AG10803 (cell line): Measurements from ENCODE around the gene PELI2.

Experiments used
- DNase-seq: peaks from one replicate; pipeline ENCODE4 v3.0.0; 2010; ENCODE audit warnings: low read depth
- H3K4me3 ChIP-seq: 2 replicates; pipeline ENCODE4 v1.5.1; 2011; ENCODE audit warnings: mild to moderate bottlenecking, low read length, control low read depth
- CTCF ChIP-seq: conservative IDR thresholded peaks from 2 replicates; pipeline ENCODE4 v1.5.1; 2011; ENCODE audit warnings: mild to moderate bottlenecking, low read length, control low read depth, inconsistent platforms

PELI2 gene

GRCh38 chr14:56170028-56170427 is 51.8 kb downstream of the PELI2 start:
- H3K4me3 ChIP-seq = no peak overlapping the region
- peak; percentile 36 for DNase-seq
- no peak for TF ChIP-seq CTCF

GRCh38 chr14:56170877-56171422 is 52.7 kb downstream of the PELI2 start:
- no peak for DNase-seq
- TF ChIP-seq CTCF = no peak
- H3K4me3 ChIP-seq = no peak overlapping the region

- H3K4me3 ChIP-seq = no peak overlapping the region
- no peak for DNase-seq
These were observed 53.9 kb downstream of the PELI2 start for GRCh38 chr14:56172074-56172473.

GRCh38 chr14:56172571-56172971 is 54.4 kb downstream of the PELI2 start:
- no peak for TF ChIP-seq CTCF
- H3K4me3 ChIP-seq = no peak overlapping the region
- peak; percentile 69 for DNase-seq

More at GRCh38 chr14:56172074-56172473, 53.9 kb downstream of the PELI2 start:
- no peak for TF ChIP-seq CTCF

GRCh38 chr14:56173365-56173922 is 55.2 kb downstream of the PELI2 start:
- no peak for DNase-seq
- no peak for TF ChIP-seq CTCF

GRCh38 chr14:56175773-56176172 is 57.6 kb downstream of the PELI2 start:
- DNase-seq = no peak
- TF ChIP-seq CTCF = no peak
- no peak overlapping the region for H3K4me3 ChIP-seq

More at GRCh38 chr14:56173365-56173922, 55.2 kb downstream of the PELI2 start:
- no peak overlapping the region for H3K4me3 ChIP-seq

GRCh38 chr14:56176530-56176929 is 58.3 kb downstream of the PELI2 start:
- no peak for DNase-seq
- no peak overlapping the region for H3K4me3 ChIP-seq
- TF ChIP-seq CTCF = no peak
